Memory B cell (primary cell): ENCODE data around the gene BANF1.
"Not testable (repeated sequence)": the region's sequence is repeated elsewhere in the genome, so short reads cannot be mapped to it uniquely, and the experiment has no call there.

Experiments used
- ATAC-seq: fragments of 150-1000 bp; cut with Tn5 transposase; 2 replicates; pipeline ENCODE4 v1.10.0; 2021; ENCODE audit warnings: low read depth, mild to moderate bottlenecking, moderate library complexity
- DNase-seq, 2 donors: peaks; one replicate each; pipeline ENCODE4 v3.0.0; 2022; ENCODE audit warnings: low spot score in 2 of 2
- H3K27ac Mint-ChIP-seq: one replicate; pipeline ENCODE4 v1.8.0; 2022; ENCODE audit warnings: mild to moderate bottlenecking, moderate library complexity, mixed read lengths
- H3K27me3 Mint-ChIP-seq: one replicate; pipeline ENCODE4 v1.8.0; 2022; ENCODE audit warnings: mixed read lengths
- H3K36me3 Mint-ChIP-seq: one replicate; pipeline ENCODE4 v1.8.0; 2022; ENCODE audit warnings: mild to moderate bottlenecking, mixed read lengths
- H3K4me1 Mint-ChIP-seq: one replicate; pipeline ENCODE4 v1.8.0; 2022; ENCODE audit warnings: mixed read lengths
- H3K4me3 Mint-ChIP-seq: one replicate; pipeline ENCODE4 v1.8.0; 2022; ENCODE audit warnings: mild to moderate bottlenecking, moderate library complexity, mixed read lengths
- H3K9me3 Mint-ChIP-seq: one replicate; pipeline ENCODE4 v1.8.0; 2022; ENCODE audit warnings: mixed read lengths

BANF1 gene

DNA sequence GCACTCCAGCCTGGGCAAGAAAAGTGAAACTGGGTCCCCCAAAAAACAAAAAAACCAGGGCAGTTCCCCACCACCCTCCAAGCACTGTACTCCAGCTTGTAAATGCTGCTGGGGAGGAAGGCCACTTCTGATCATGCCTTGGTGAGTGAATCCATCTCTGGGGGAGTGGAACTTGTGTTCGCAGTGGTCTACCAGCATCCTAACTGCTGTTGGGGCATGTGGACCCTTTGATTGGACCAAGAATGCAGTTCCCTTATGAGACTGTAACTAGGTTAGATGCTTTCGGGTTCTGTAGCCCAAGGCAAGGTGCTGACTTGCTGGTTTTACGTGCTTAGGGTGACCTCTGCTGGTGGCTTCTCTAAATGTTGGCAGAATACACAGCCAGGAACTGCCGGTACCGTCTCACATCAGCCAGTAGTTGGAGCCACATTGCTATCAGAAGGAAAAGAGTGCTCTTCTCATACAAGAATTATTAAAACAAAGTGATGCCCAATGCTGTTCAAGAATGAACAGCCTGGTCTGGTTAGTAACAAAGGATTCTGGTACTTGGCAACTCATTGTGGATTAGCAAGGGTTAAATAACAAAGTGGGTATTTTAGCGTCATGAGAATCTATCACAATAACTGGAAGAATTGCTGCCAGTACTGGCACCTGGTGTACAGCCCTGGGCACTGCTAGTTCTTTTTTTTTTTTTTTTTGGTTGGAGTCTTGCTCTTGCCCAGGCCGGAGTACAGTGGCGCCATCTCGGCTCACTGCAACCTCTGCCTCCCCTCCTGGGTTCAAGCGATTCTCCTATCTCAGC, 13.3 kb upstream of the BANF1 start:
- Mint-ChIP-seq H3K27me3 (no peaks in the 10 kb centered on the region), H3K9me3 (no peaks in the 10 kb centered on the region), H3K4me1 (peaks cover 5% of the 10 kb centered on the region), H3K4me3 (no peak overlapping the region), H3K27ac (peak overlapping the region; percentile 87), H3K36me3 (peaks cover 7% of the 10 kb centered on the region)
- peak; percentile 86 to 93 for DNase-seq
- ATAC-seq = peak; percentile 95

DNA sequence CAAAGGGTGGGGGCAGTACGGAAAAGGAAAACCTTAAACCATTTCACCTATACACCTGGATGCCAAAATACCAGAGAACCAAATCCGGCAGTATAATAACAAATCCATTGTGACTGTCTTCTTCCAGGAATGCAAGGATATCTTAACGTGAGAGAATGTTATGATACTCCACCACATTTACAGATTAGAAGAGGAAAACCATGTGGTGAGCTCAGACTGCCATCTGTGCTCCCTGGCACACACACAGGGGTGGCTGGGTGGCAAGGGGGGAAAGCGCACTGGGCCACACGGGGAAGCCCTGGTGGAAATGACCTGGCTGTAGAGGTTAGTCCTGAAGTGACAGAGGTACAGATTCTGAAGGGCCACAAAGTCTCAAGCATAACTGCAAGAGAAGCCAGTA, 10.2 kb upstream of the BANF1 start:
- Mint-ChIP-seq H3K27me3 (no peaks in the 10 kb centered on the region), H3K36me3 (peaks cover 10% of the 10 kb centered on the region), H3K27ac (no peak overlapping the region), H3K4me3 (no peak overlapping the region), H3K4me1 (peaks cover 11% of the 10 kb centered on the region), H3K9me3 (no peaks in the 10 kb centered on the region)
- no peak for ATAC-seq
- DNase-seq = no peak

DNA sequence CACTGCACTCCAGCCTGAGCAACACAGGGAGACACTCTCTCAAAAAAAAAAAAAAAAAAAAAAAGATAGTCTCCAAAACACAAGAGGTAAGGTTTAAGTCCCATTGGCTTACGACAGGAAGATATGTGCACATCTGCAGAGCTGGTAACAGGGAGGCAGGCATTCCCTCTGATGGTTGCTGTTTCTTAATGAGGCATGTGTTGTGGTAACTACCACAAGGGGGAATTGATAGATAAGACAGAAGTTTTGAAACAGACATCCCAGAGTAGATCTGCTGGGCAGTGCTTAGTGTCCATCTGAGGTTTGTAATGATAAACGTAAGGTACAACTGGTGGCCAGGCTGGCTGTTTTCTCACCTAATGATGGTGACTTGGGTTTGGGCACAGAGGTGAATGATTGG, 5.0 kb upstream of the BANF1 start:
- peaks cover 25% of the 10 kb centered on the region for H3K36me3 Mint-ChIP-seq
- peaks cover 17% of the 10 kb centered on the region for H3K4me1 Mint-ChIP-seq
- no peaks in the 10 kb centered on the region for H3K9me3 Mint-ChIP-seq
- ATAC-seq = no peak
- peak overlapping the region; percentile 64 for H3K27ac Mint-ChIP-seq
- peak overlapping the region; percentile 24 for H3K4me3 Mint-ChIP-seq
- no peaks in the 10 kb centered on the region for H3K27me3 Mint-ChIP-seq
- DNase-seq = no peak

GRCh38 chr11:66002648-66003225, 434 bp downstream of the BANF1 start:
- Mint-ChIP-seq H3K4me1 (peaks cover 15% of the 10 kb centered on the region), H3K27me3 (no peaks in the 10 kb centered on the region), H3K36me3 (peaks cover 20% of the 10 kb centered on the region), H3K9me3 (no peaks in the 10 kb centered on the region), H3K27ac (peak overlapping the region; percentile 99), H3K4me3 (peak overlapping the region; percentile 95)
- no peak for DNase-seq
- ATAC-seq = peak; percentile 68

GRCh38 chr11:66003291-66003690, 988 bp downstream of the BANF1 start:
- Mint-ChIP-seq H3K36me3 (peaks cover 16% of the 10 kb centered on the region), H3K9me3 (no peaks in the 10 kb centered on the region), H3K4me1 (peaks cover 14% of the 10 kb centered on the region), H3K4me3 (peak overlapping the region; percentile 95), H3K27me3 (no peaks in the 10 kb centered on the region), H3K27ac (peak overlapping the region; percentile 99)
- no peak for DNase-seq
- no peak for ATAC-seq

- no peaks in the 10 kb centered on the region for H3K27me3 Mint-ChIP-seq
- DNase-seq (no peak), ATAC-seq (no peak)
- peaks cover 14% of the 10 kb centered on the region for H3K4me1 Mint-ChIP-seq
- peaks cover 12% of the 10 kb centered on the region for H3K36me3 Mint-ChIP-seq
- no peaks in the 10 kb centered on the region for H3K9me3 Mint-ChIP-seq
- no peak overlapping the region for H3K4me3 Mint-ChIP-seq
- H3K27ac Mint-ChIP-seq = no peak overlapping the region
Observed at GRCh38 chr11:66004186-66004585, 1.9 kb downstream of the BANF1 start.

DNA sequence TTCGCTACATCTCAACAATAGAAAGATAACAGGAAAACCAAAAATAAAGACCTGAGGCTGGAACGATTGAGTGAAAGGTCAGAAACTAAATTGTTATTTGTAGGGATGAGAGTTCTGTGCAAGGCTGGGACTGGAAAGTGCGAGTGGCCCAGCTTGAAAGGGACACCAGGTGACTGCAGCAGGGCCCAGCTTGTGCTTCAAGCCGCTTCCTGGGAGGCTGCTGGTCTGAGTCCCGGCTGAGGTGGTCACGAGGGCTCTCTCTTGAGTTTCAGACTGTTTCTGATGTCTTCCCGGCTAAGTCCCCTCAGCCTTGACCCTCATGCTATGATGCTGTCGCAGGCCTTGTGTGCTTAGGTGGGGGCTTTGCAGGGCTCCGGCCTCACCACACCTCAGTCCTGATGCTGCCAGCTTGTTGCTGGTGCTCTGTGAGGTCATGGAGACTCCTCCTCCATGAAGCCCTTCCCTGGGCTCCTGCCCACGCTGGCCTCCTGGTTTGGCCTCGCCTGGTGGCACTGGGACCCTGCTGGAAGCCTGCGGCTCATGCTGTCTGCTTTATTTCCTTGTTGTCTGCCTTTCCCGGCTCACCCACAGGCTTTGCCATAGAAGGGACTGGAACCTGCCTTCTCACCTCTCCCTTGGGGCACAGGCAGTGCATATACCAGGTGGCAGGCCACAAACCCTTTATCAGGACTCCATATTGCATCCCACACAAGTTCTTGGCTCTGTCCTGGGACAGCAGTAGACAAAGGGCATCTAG, 4.0 kb downstream of the BANF1 start:
- H3K9me3 Mint-ChIP-seq = no peaks in the 10 kb centered on the region
- peaks cover 6% of the 10 kb centered on the region for H3K36me3 Mint-ChIP-seq
- no peak overlapping the region for H3K4me3 Mint-ChIP-seq
- ATAC-seq (no peak), DNase-seq (no peak)
- no peak overlapping the region for H3K27ac Mint-ChIP-seq
- H3K4me1 Mint-ChIP-seq = peaks cover 14% of the 10 kb centered on the region
- no peaks in the 10 kb centered on the region for H3K27me3 Mint-ChIP-seq

DNA sequence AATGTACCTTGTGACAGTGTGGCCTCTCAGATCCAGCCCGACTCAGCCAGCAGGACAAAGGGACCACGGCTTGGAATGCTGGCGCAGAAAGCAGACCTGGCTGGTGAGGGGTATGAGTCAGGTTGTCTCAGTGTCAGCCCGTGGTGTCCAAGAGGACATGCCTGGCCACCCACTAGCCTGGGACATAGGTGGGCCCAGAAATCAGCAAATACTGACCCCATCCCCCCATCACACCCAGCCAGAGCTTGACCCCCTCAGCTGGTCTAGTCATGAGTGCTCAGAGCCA, 4.5 kb downstream of the BANF1 start:
- ATAC-seq (no peak), DNase-seq (no peak)
- Mint-ChIP-seq H3K27ac (no peak overlapping the region), H3K27me3 (no peaks in the 10 kb centered on the region), H3K36me3 (peaks cover 5% of the 10 kb centered on the region), H3K4me3 (no peak overlapping the region), H3K9me3 (no peaks in the 10 kb centered on the region), H3K4me1 (peaks cover 11% of the 10 kb centered on the region)

DNA sequence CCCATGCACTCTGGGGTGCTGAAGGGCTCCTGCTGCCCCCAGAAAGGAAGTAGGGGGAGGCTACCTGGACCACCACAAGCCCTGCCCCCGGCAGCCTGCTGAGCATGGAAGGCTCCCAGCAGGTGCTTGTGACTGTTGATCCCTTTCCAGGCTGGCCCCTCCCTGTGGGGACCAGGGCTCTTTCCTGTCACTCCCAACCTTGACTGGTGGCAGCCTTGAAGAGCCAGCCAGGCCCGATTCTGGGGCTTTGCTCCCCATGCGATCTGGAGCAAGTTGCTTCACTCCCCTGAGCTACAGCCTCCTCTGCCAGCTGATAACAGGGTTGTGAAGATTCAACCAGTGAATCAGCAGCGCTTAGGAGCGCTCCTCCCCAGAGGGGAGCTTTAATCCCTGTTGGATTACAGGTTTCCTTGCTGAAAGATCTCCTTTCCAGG, 4.9 kb downstream of the BANF1 start:
- H3K27me3 Mint-ChIP-seq = no peaks in the 10 kb centered on the region
- H3K4me1 Mint-ChIP-seq = peaks cover 11% of the 10 kb centered on the region
- no peak overlapping the region for H3K27ac Mint-ChIP-seq
- ATAC-seq (no peak), DNase-seq (no peak)
- no peak overlapping the region for H3K4me3 Mint-ChIP-seq
- no peaks in the 10 kb centered on the region for H3K9me3 Mint-ChIP-seq
- H3K36me3 Mint-ChIP-seq = peaks cover 3% of the 10 kb centered on the region

GRCh38 chr11:66008095-66008467, 5.8 kb downstream of the BANF1 start:
- H3K36me3 Mint-ChIP-seq = peaks cover 3% of the 10 kb centered on the region
- H3K4me3 Mint-ChIP-seq = no peak overlapping the region
- DNase-seq = no peak
- peaks cover 1% of the 10 kb centered on the region for H3K27me3 Mint-ChIP-seq
- H3K4me1 Mint-ChIP-seq = peaks cover 10% of the 10 kb centered on the region
- no peak for ATAC-seq
- H3K27ac Mint-ChIP-seq = no peak overlapping the region
- no peaks in the 10 kb centered on the region for H3K9me3 Mint-ChIP-seq

- no peak for DNase-seq
- Mint-ChIP-seq H3K4me3 (no peak overlapping the region), H3K36me3 (peaks cover 3% of the 10 kb centered on the region), H3K27ac (no peak overlapping the region), H3K9me3 (no peaks in the 10 kb centered on the region), H3K4me1 (peaks cover 5% of the 10 kb centered on the region), H3K27me3 (peaks cover 1% of the 10 kb centered on the region)
- ATAC-seq = no peak
Observed at GRCh38 chr11:66008468-66009101, 6.3 kb downstream of the BANF1 start.

DNA sequence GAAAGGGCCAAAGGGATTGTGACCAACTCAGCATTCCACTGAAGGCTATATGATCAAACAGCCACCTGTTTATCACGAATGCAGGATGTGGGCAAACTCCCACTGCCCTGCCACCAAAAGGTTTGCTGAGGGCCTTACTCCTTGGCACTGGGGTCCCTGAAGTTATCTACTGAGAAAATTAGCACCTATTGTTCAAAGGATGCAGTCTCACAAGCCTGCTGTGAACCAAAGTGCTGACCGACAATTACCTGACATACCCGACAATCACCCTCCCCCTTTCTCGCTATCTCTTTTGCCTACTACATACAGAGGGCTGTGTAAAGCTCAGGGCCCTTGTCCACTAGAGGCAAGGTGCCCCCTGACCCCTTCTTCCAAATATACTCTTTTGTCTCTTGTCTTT, 7.7 kb downstream of the BANF1 start:
- H3K4me3 Mint-ChIP-seq, H3K4me1 Mint-ChIP-seq: not testable (repeated sequence)

DNA sequence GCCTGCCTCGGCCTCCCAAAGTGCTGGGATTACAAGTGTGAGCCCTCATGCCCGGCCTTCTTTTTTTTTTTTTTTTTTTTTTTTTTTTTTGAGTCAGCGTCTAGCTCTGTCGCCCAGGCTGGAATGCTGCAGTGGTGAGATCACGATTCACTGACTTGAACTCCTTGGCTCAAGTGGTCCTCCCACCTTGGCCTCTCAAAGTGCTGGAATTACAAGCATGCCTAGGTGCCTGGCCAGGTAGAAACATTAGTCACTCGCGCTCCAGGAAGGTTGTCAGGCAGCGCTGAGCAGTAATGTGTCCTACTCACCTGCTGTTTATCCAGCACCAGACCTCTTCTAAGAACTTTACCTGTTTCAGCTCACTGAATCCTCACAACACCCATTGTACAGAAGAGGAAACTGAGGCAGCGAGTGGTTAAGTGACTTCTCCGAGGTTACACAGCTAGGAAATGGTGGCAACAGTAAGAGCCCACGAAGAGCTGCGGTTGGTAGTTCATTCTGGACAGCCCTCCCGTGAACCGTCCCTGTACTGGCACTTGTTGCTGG, 9.0 kb downstream of the BANF1 start:
- no peak overlapping the region for H3K4me3 Mint-ChIP-seq
- ATAC-seq (no peak), DNase-seq (no peak)
- H3K4me1 Mint-ChIP-seq = peaks cover 2% of the 10 kb centered on the region
- no peak overlapping the region for H3K27ac Mint-ChIP-seq
- peaks cover 3% of the 10 kb centered on the region for H3K27me3 Mint-ChIP-seq
- H3K9me3 Mint-ChIP-seq = no peaks in the 10 kb centered on the region
- no peaks in the 10 kb centered on the region for H3K36me3 Mint-ChIP-seq

More for the DNA sequence above, 7.7 kb downstream of the BANF1 start:
- not testable (repeated sequence) for H3K36me3 Mint-ChIP-seq, DNase-seq, H3K27me3 Mint-ChIP-seq, H3K27ac Mint-ChIP-seq, H3K9me3 Mint-ChIP-seq, ATAC-seq

DNA sequence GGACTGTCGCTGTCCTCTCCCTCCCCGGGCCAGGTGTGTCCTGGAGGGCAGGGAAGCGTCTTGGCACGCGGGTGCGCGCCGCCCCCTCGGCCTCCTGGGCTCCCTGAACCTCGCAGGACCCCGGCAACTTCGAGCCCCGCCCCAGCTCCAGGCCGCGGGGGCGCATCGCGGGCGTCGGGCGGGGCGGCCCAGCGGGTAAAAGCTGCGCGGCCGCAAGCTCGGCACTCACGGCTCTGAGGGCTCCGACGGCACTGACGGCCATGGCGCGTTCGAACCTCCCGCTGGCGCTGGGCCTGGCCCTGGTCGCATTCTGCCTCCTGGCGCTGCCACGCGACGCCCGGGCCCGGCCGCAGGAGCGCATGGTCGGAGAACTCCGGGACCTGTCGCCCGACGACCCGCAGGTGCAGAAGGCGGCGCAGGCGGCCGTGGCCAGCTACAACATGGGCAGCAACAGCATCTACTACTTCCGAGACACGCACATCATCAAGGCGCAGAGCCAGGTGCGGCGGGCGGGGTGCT, 9.5 kb downstream of the BANF1 start, which contains the start of gene CST6:
Gene CST6 (plus strand): TSS at position 224 of the 519 bp plus-strand sequence. CDS start 37 bp downstream, at position 261.
- ATAC-seq (no peak), DNase-seq (no peak)
- Mint-ChIP-seq H3K4me1 (peaks cover 2% of the 10 kb centered on the region), H3K27ac (no peak within 1 kb of the TSS), H3K27me3 (peaks cover 3% of the 10 kb centered on the region), H3K36me3 (no peaks in the 10 kb centered on the region), H3K4me3 (peak within 1 kb of the TSS; percentile 24), H3K9me3 (no peaks in the 10 kb centered on the region)
